GM12864 (cell line): ENCODE measurements around the gene ROBO2.

Source experiments
- DNase-seq: peaks from one replicate; pipeline ENCODE4 v3.0.0-alpha.2; 2011; ENCODE audit warnings: low read depth
- H3K4me3 ChIP-seq: 2 replicates; pipeline ENCODE4 v1.5.1; 2011; ENCODE audit warnings: mild to moderate bottlenecking, low read depth, low read length, control low read depth
- TF ChIP-seq, protein P1 (sequence below): IDR thresholded peaks from 2 replicates; pipeline ENCODE4 v1.5.1; 2011; ENCODE audit warnings: low read depth, mild to moderate bottlenecking, moderate library complexity, low read length, control low read depth, inconsistent platforms; ENCODE audit errors: missing control alignments

Gene ROBO2

DNA sequence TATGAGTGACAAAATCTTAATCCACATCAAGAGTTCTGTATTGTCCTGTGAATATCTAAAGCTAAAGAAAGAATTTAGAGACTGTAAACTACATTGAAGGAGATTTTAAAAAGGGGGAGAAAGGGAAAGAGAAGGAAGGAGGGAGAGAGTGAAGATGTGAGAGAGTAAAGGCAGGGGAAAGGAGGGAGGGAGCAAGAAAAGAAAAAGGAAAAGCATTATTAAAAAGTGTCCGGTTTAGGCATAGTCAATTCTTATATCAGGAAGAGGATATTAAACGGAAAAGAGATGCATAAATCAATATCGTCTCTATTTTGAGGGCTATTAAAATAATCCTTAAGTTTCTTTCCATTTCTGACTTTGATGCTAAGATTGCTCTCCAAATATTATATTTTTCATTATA is 332.1 kb downstream of the ROBO2 start:
- DNase-seq = no peak
- H3K4me3 ChIP-seq = no peak overlapping the region
- TF ChIP-seq, protein P1, sequence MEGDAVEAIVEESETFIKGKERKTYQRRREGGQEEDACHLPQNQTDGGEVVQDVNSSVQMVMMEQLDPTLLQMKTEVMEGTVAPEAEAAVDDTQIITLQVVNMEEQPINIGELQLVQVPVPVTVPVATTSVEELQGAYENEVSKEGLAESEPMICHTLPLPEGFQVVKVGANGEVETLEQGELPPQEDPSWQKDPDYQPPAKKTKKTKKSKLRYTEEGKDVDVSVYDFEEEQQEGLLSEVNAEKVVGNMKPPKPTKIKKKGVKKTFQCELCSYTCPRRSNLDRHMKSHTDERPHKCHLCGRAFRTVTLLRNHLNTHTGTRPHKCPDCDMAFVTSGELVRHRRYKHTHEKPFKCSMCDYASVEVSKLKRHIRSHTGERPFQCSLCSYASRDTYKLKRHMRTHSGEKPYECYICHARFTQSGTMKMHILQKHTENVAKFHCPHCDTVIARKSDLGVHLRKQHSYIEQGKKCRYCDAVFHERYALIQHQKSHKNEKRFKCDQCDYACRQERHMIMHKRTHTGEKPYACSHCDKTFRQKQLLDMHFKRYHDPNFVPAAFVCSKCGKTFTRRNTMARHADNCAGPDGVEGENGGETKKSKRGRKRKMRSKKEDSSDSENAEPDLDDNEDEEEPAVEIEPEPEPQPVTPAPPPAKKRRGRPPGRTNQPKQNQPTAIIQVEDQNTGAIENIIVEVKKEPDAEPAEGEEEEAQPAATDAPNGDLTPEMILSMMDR = no peak

DNA sequence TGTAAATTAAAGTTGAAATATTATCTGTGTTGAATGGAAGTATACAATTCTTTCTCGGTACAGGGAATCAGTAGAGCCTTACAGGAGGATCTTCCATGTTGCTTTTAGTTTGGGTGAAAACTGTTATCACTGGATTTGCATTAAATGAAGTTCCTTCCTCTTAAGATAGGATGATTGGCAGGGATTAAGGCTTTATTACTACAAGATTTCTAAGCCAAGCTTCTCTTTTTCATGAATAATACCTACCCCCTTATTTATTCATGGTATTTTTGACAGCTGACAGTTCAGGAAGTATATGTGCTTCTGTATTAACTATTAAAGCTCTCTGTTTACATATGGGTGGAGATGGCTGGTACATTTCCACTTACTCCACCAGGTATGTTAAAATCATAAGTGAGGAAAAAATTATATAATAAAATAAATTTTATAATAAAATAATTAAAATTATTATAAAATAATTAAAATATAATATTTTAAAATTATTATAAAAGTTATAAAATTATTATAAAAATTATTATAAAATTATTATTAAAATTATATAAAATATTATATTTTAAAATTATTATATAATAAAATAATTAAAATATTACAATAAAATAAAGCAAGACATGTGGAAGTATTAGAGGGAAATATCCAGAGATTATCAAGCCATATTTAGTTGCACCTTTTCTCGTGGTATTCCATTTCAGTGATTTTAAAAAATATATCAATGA is 332.9 kb downstream of the ROBO2 start:
- no peak for DNase-seq
- no peak overlapping the region for H3K4me3 ChIP-seq
- TF ChIP-seq, protein P1 = no peak

DNA sequence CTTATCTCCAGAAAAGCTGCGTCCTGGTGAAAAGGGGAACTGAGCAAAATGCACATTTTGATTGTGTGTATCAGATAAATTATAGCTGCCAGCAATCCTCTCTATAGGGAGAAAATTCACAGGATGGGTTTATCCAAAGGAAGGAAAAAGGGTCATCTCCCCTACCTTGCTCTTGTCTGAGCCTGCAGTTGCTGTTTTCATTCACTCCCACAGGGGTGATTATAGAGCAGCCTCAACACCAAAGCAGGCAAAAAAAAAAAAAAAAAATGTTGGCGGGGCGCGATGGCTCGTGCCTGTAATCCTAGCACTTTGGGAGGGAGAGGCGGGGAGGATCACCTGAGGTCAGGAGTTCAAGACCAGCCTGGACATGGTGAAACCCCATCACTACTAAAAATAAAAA is 333.7 kb downstream of the ROBO2 start:
- TF ChIP-seq, protein P1 = no peak
- no peak overlapping the region for H3K4me3 ChIP-seq
- no peak for DNase-seq

DNA sequence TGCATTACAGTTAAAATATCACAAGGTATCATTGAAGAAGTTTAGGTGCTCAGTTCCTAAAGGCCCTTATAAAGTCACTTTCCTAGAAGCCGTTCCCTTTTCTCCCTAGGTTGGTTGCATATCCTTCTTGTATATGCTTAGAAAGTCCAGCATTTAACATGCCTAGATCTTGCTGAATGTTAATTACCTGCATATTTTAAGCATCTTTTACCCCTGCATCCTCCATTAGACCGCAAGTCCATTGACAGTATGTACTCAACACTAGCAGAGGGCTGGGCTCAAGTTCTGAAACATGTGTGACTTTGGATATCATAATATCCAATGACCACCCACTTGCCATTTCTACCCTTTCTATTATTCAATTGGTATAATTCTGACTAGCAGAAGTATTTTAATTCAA is 336.6 kb downstream of the ROBO2 start:
- no peak overlapping the region for H3K4me3 ChIP-seq
- TF ChIP-seq, protein P1 = no peak
- DNase-seq = no peak

DNA sequence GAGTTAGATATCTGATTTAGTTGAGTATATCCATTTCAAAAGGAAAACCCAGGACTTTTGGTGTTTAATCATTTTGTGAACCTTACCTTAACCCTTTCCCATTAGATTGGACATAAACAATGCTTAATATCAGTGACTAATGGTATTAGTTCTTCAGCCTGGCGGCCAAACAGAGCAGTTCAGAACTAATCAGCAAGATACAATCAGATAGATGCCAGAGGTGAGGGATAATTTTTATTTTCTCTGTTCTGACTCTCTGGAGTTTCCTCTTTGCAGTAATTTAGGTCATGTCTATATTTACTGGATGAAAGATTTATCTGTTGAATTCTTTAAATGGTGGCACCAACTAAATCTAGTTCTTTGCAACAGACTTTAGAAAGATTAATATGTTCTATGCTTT is 337.8 kb downstream of the ROBO2 start:
- no peak for DNase-seq
- H3K4me3 ChIP-seq = no peak overlapping the region
- TF ChIP-seq, protein P1 = no peak

DNA sequence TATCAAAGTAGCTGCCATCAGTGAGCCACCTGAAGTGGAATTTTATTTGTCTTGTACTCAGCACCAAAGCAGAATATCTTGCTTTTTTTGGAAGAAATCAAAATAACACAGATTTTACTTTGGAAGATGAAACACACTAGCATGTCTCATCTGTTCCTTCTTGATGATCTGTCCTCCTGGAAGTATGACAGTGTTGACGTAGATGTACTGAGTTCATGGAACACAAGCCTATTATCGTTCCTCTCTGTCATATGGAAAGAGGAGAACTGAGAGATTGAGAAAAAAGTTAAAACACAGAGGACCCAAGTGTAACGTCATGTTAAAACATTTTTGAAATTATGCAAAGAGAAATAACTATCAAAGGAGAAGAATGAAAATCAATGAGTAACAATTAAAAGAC is 340.2 kb downstream of the ROBO2 start:
- no peak for DNase-seq
- TF ChIP-seq, protein P1 = no peak
- H3K4me3 ChIP-seq = no peak overlapping the region

DNA sequence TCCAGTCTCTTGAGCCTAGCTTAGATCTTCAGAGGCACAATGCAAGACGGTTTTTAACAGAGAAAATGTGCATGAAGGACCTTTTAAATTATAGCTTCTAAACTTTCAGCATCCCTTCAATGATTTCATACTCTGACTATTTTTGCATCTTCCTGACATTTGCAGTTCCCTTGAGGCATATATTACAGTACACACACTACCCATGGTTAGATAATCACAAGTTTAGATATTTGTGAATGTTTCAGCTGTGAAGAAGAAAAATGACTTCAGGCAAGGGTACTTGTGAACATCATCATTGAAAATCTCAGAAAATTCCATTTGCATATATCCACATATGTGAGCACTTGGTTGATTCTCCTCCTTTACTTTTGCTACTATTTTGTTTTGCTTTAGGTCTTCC is 341.5 kb downstream of the ROBO2 start:
- no peak overlapping the region for H3K4me3 ChIP-seq
- TF ChIP-seq, protein P1 = no peak
- DNase-seq = no peak
